Measurements from ENCODE around the gene MLLT3.

Gene MLLT3

GRCh38 chr9:20373263-20373662 is 249.0 kb downstream of the MLLT3 start:
- Histone ChIP-seq H3K9me3 (ENCODE audit: control insufficient read depth, insufficient read depth, low read length) (no peaks in the 10 kb centered on the region), H3K36me3 (ENCODE audit: insufficient read depth, low read length) (no peaks in the 10 kb centered on the region), H3K9ac (ENCODE audit: low read depth, low read length) (no peak overlapping the region), H3K4me1 (ENCODE audit: insufficient read depth, low read length) (no peaks in the 10 kb centered on the region)

GRCh38 chr9:20369391-20369790 is 252.9 kb downstream of the MLLT3 start:
- Histone ChIP-seq H3K9ac (ENCODE audit: low read depth, low read length) (no peak overlapping the region), H3K9me3 (ENCODE audit: control insufficient read depth, insufficient read depth, low read length) (no peaks in the 10 kb centered on the region), H3K4me1 (ENCODE audit: insufficient read depth, low read length) (no peaks in the 10 kb centered on the region), H3K36me3 (ENCODE audit: insufficient read depth, low read length) (no peaks in the 10 kb centered on the region)

GRCh38 chr9:20367855-20368254 is 254.4 kb downstream of the MLLT3 start:
- no peaks in the 10 kb centered on the region for H3K9me3 ChIP-seq (ENCODE audit: control insufficient read depth, insufficient read depth, low read length)
- H3K4me1 ChIP-seq (ENCODE audit: insufficient read depth, low read length) = no peaks in the 10 kb centered on the region; the same call in 1 of the 2 replicates
- H3K9ac ChIP-seq (ENCODE audit: low read depth, low read length) = no peak overlapping the region
- H3K36me3 ChIP-seq (ENCODE audit: insufficient read depth, low read length) = no peaks in the 10 kb centered on the region

DNA sequence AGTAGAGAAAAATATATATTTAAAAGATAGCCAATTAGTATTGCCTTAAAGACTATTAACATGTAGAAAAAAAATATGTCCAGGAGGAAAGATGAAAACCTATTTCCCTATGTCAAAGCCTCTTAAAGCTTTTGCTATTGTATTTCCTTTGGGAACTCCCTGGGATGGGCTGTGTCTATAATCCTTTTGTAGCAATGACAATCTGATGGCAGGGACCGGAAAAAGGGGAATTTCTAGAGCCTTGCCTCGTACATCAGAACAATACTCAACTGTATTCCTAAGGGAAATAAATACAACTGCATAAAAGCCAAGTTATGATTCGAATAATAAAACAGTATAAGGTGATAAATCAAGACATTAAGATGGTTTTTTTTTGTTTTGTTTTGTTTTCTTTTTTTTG is 257.3 kb downstream of the MLLT3 start:
- no peaks in the 10 kb centered on the region for H3K36me3 ChIP-seq (ENCODE audit: insufficient read depth, low read length)
- H3K9ac ChIP-seq (ENCODE audit: low read depth, low read length) = no peak overlapping the region
- H3K9me3 ChIP-seq (ENCODE audit: control insufficient read depth, insufficient read depth, low read length) = no peaks in the 10 kb centered on the region
- H3K4me1 ChIP-seq (ENCODE audit: insufficient read depth, low read length) = no peaks in the 10 kb centered on the region; the same call in 1 of the 2 replicates

DNA sequence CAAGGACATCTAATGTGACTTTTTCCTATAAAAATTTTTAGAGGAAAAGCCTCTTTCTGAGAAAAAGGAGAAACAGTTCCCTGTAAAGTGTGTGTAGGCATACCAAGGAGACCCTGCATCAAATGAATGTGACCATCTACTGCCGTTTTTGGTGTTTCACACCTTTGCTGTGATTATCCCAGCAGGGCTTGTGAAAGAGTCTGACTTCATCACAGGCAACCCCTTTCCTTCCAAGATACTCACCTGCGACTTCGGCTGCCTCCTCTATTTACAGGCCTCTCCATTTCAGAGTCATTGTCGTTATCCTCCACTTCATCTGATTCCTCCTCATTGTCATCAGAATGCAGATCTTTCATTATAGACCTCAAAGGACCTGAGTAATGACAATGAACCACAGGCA is 259.1 kb downstream of the MLLT3 start:
- no peak overlapping the region for H3K9ac ChIP-seq (ENCODE audit: low read depth, low read length)
- H3K9me3 ChIP-seq (ENCODE audit: control insufficient read depth, insufficient read depth, low read length) = no peaks in the 10 kb centered on the region
- no peaks in the 10 kb centered on the region for H3K36me3 ChIP-seq (ENCODE audit: insufficient read depth, low read length)

GRCh38 chr9:20361656-20362570 is 260.4 kb downstream of the MLLT3 start:
- H3K4me1 ChIP-seq (ENCODE audit: insufficient read depth, low read length) = peaks cover 3% of the 10 kb centered on the region; the same call in 1 of the 2 replicates
- H3K9ac ChIP-seq (ENCODE audit: low read depth, low read length) = no peak overlapping the region

More for the DNA sequence above, 259.1 kb downstream of the MLLT3 start:
- no peaks in the 10 kb centered on the region; the same call in 1 of the 2 replicates for H3K4me1 ChIP-seq (ENCODE audit: insufficient read depth, low read length)

GRCh38 chr9:20361229-20361628 is 261.1 kb downstream of the MLLT3 start:
- H3K9me3 ChIP-seq (ENCODE audit: control insufficient read depth, insufficient read depth, low read length) = no peaks in the 10 kb centered on the region
- H3K4me1 ChIP-seq (ENCODE audit: insufficient read depth, low read length) = peaks cover 7% of the 10 kb centered on the region; the same call in 1 of the 2 replicates
- no peaks in the 10 kb centered on the region for H3K36me3 ChIP-seq (ENCODE audit: insufficient read depth, low read length)
- H3K9ac ChIP-seq (ENCODE audit: low read depth, low read length) = no peak overlapping the region

More at GRCh38 chr9:20361656-20362570, 260.4 kb downstream of the MLLT3 start:
- no peaks in the 10 kb centered on the region for H3K9me3 ChIP-seq (ENCODE audit: control insufficient read depth, insufficient read depth, low read length)
- no peaks in the 10 kb centered on the region for H3K36me3 ChIP-seq (ENCODE audit: insufficient read depth, low read length)

DNA sequence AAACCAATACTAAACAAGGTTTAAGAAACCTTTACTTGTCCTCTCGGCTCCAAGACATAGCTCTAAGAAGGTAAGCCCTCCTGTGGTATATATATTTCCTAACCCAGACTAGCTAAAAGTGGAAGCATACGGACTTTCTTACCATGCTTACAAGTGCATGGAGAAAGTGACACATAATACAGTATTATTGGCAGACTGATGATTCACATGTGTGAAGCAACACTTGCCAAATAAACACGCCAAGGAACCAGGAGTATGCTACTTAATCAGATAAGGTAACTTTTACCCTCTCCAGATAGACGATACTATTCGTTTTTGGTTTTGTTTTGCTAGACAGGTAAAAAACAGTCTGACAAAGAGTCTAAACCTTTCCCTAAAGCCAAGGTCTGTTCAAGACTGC is 264.1 kb downstream of the MLLT3 start:
- Histone ChIP-seq H3K9me3 (ENCODE audit: control insufficient read depth, insufficient read depth, low read length) (no peaks in the 10 kb centered on the region), H3K36me3 (ENCODE audit: insufficient read depth, low read length) (no peaks in the 10 kb centered on the region), H3K9ac (ENCODE audit: low read depth, low read length) (no peak overlapping the region), H3K4me1 (ENCODE audit: insufficient read depth, low read length) (peaks cover 14% of the 10 kb centered on the region)

DNA sequence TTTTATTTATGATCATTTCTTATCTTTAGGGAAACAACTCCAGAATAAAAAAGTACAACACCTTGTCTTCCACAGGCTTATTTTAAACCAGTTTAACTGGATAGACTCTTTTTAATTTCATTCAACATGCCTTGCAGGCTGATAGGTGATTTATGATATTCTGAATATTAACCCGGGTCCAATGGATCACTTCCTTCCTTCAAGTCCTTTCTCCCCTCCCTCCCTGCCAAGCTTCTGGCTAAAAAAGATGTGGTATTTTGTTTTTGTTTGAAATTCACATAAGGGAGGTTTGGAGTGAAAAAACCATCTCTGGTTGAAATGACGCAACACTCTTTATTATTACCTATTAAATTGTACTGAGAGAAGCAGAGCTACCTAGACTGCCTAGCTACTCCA is 265.3 kb downstream of the MLLT3 start:
- H3K4me1 ChIP-seq (ENCODE audit: insufficient read depth, low read length) = peaks cover 17% of the 10 kb centered on the region
- H3K36me3 ChIP-seq (ENCODE audit: insufficient read depth, low read length) = no peaks in the 10 kb centered on the region
- 0 out of 2 replicates have a peak overlapping the region, but pooled peaks have one; percentile 26 for H3K9ac ChIP-seq (ENCODE audit: low read depth, low read length)
- no peaks in the 10 kb centered on the region for H3K9me3 ChIP-seq (ENCODE audit: control insufficient read depth, insufficient read depth, low read length)

DNA sequence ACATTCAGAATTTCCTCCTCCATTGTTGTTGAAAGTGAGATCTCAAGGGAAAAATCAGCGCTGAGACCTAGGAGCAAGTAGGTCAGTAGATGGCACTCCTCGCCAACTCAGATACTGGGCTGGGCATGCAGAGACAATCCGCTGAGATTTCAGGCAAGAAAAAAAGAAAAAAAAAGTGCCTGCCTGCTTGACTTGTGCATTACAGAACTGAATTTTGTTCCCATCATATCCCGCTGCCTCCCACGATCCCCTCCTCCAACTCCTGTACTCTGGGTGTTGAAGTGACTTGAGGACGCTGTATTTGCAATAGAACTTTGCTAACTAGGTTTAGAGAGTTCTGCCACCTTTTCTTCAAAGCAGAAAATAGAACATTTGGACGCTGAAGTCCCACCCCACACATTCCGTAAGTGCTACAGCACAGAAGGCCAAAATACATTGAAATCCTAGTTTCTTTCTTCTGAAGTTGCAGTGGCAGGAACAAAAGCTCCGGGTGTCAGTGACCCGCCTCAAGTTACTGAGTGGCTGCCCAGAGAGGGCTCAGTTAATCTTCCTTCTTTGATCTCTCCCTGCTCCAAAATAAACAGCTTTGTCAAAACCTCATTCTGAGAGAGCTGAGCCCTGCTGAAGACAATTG is 265.8 kb downstream of the MLLT3 start:
- Histone ChIP-seq H3K36me3 (ENCODE audit: insufficient read depth, low read length) (no peaks in the 10 kb centered on the region), H3K9ac (ENCODE audit: low read depth, low read length) (peak overlapping the region; percentile 26; the same call in 1 of the 2 replicates), H3K4me1 (ENCODE audit: insufficient read depth, low read length) (peaks cover 17% of the 10 kb centered on the region), H3K9me3 (ENCODE audit: control insufficient read depth, insufficient read depth, low read length) (no peaks in the 10 kb centered on the region)

GRCh38 chr9:20355022-20355421 is 267.3 kb downstream of the MLLT3 start:
- H3K4me1 ChIP-seq (ENCODE audit: insufficient read depth, low read length) = peaks cover 17% of the 10 kb centered on the region
- no peaks in the 10 kb centered on the region for H3K9me3 ChIP-seq (ENCODE audit: control insufficient read depth, insufficient read depth, low read length)
- no peak overlapping the region for H3K9ac ChIP-seq (ENCODE audit: low read depth, low read length)
- H3K36me3 ChIP-seq (ENCODE audit: insufficient read depth, low read length) = no peaks in the 10 kb centered on the region

DNA sequence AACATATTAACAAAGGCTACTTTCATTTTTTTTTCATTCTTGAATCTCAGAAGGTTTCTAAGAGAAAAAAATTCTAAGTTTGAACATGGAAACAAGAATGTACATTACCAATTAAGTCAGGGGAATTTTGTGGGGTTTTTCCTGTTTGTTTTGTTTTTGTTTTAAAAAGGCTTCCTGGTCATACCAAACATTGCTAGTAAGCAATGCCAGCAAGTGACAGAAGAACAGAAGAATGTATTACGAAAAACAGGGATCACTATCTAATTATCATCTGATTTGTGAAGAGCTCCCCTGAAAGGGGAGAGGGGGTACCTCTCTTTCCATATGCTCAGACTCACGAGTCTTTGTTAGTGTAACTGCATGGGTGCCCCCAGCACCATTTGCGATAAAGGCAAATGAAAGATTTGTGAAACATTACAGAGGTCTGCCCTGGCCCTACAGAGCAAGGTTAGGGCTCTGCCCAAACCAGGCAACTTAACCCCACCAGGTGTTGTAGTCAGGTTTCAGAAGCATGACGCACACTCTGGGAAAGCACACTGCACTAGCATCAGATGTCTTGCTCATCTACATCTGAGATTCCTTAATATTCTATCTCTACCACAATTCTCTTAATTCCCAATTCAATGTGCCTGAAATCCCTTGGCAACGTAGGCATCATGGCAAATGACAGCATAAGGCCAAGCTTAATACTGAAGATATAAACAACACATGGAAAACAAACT is 268.2 kb downstream of the MLLT3 start:
- no peaks in the 10 kb centered on the region for H3K36me3 ChIP-seq (ENCODE audit: insufficient read depth, low read length)
- H3K4me1 ChIP-seq (ENCODE audit: insufficient read depth, low read length) = peaks cover 17% of the 10 kb centered on the region
- H3K9me3 ChIP-seq (ENCODE audit: control insufficient read depth, insufficient read depth, low read length) = no peaks in the 10 kb centered on the region
- no peak overlapping the region for H3K9ac ChIP-seq (ENCODE audit: low read depth, low read length)

GRCh38 chr9:20353524-20353923 is 268.8 kb downstream of the MLLT3 start:
- Histone ChIP-seq H3K36me3 (ENCODE audit: insufficient read depth, low read length) (no peaks in the 10 kb centered on the region), H3K9ac (ENCODE audit: low read depth, low read length) (no peak overlapping the region), H3K9me3 (ENCODE audit: control insufficient read depth, insufficient read depth, low read length) (no peaks in the 10 kb centered on the region), H3K4me1 (ENCODE audit: insufficient read depth, low read length) (peaks cover 17% of the 10 kb centered on the region)

- Histone ChIP-seq H3K9ac (ENCODE audit: low read depth, low read length) (no peak overlapping the region), H3K36me3 (ENCODE audit: insufficient read depth, low read length) (no peaks in the 10 kb centered on the region), H3K4me1 (ENCODE audit: insufficient read depth, low read length) (peaks cover 17% of the 10 kb centered on the region), H3K9me3 (ENCODE audit: control insufficient read depth, insufficient read depth, low read length) (no peaks in the 10 kb centered on the region)
These were observed 269.7 kb downstream of the MLLT3 start for GRCh38 chr9:20352591-20352990.

All from ES-I3 (cell line).